Endodermal cell (in vitro differentiated cells): ENCODE measurements around the gene ADGRL3. TPM values are rescaled to one million over a fixed set of nuclear protein-coding genes. Genes with fewer than 3 reads are reported as not detected.

ENCODE experiments used
- DNase-seq: peaks from one replicate; pipeline ENCODE4 v3.0.0-alpha.2; 2017
- H3K27ac ChIP-seq: 2 replicates; pipeline ENCODE4 v1.5.1; 2013; ENCODE audit warnings: mild to moderate bottlenecking, low read depth, low read length, moderate library complexity
- H3K27me3 ChIP-seq: 2 replicates; pipeline ENCODE4 v1.6.1; 2013; ENCODE audit warnings: mild to moderate bottlenecking, low read length, moderate library complexity; ENCODE audit not compliant: insufficient read depth, control insufficient read depth, poor library complexity, severe bottlenecking
- H3K36me3 ChIP-seq: 2 replicates; pipeline ENCODE4 v1.7.0; 2013; ENCODE audit warnings: mild to moderate bottlenecking, low read length, moderate library complexity; ENCODE audit not compliant: control insufficient read depth, insufficient read depth
- H3K4me1 ChIP-seq: one replicate; pipeline ENCODE4 v1.7.0; 2013; ENCODE audit warnings: low read length; ENCODE audit not compliant: control insufficient read depth, insufficient read depth
- H3K4me3 ChIP-seq: 2 replicates; pipeline ENCODE4 v1.5.1; 2013; ENCODE audit warnings: mild to moderate bottlenecking, low read length, moderate library complexity
- H3K9ac ChIP-seq: 2 replicates; pipeline ENCODE4 v1.6.1; 2013; ENCODE audit warnings: mild to moderate bottlenecking, low read length, moderate library complexity; ENCODE audit not compliant: poor library complexity, severe bottlenecking; ENCODE audit errors: extremely low read depth
- H3K9me3 ChIP-seq: 2 replicates; pipeline ENCODE4 v1.6.1; 2013; ENCODE audit warnings: mild to moderate bottlenecking, low read length, moderate library complexity; ENCODE audit not compliant: control insufficient read depth
- H3K27ac Mint-ChIP-seq: 2 replicates; pipeline ENCODE4 v1.8.0; 2020; ENCODE audit warnings: mixed read lengths
- H3K27me3 Mint-ChIP-seq: 2 replicates; pipeline ENCODE4 v1.8.0; 2021; ENCODE audit warnings: mild to moderate bottlenecking, mixed read lengths; ENCODE audit not compliant: insufficient read depth
- H3K36me3 Mint-ChIP-seq: 2 replicates; pipeline ENCODE4 v1.8.0; 2020; ENCODE audit warnings: low read depth, mixed read lengths
- H3K4me1 Mint-ChIP-seq: 2 replicates; pipeline ENCODE4 v1.8.0; 2020; ENCODE audit warnings: mixed read lengths
- H3K4me3 Mint-ChIP-seq: 2 replicates; pipeline ENCODE4 v1.8.0; 2020; ENCODE audit warnings: mild to moderate bottlenecking, moderate library complexity, mixed read lengths
- H3K9me3 Mint-ChIP-seq: 2 replicates; pipeline ENCODE4 v1.8.0; 2020; ENCODE audit warnings: mild to moderate bottlenecking, mixed read lengths
- CTCF ChIP-seq: fragments of 200-600 bp; sonication (generic); conservative IDR thresholded peaks from 2 replicates; pipeline ENCODE4 v1.5.0; 2021; ENCODE audit warnings: antibody characterized with exemption, mild to moderate bottlenecking
- WGBS, 2 experiments: methylation state at CpG; one replicate each; pipeline versions ENCODE4 v1.1.5 to v1.1.7; 2013; ENCODE audit warnings: missing lambda C conversion rate in 2 of 2, mixed read lengths in 1 of 2; ENCODE audit not compliant: insufficient coverage in 1 of 2, insufficient read length in 1 of 2; 5-methylcytosine and 5-hydroxymethylcytosine counted together
- total RNA-seq, 2 donors: library from RNA; stranded (reverse); fragmentation: NEBNext Ultra II Directional in 1 of 2; extraction: Animal tissue kit (Norgen Biotek cat#: 25700) in 1 of 2; gene quantifications; 2 replicates in 1 of 2; 3 replicates in 1 of 2; pipeline ENCODE4 v1.2.1, GENCODE V29; 2021

ADGRL3 gene
- total RNA-seq, 2 donors from 2014 or later: 9.9 to 10.3 TPM

GRCh38 chr4:61437923-61438322 lies 237.8 kb downstream of the ADGRL3 start:
- no peak for TF ChIP-seq CTCF
- Mint-ChIP-seq H3K4me1 (no peaks in the 10 kb centered on the region), H3K9me3 (no peaks in the 10 kb centered on the region), H3K36me3 (no peaks in the 10 kb centered on the region), H3K27me3 (no peaks in the 10 kb centered on the region), H3K27ac (no peak overlapping the region), H3K4me3 (no peak overlapping the region)
- no peaks in the 10 kb centered on the region for H3K9me3 ChIP-seq
- DNase-seq: no peak
- H3K4me1 ChIP-seq: no peaks in the 10 kb centered on the region
- H3K27me3 ChIP-seq: no peaks in the 10 kb centered on the region
- H3K36me3 ChIP-seq: no peaks in the 10 kb centered on the region
- H3K27ac ChIP-seq: no peak overlapping the region
- H3K9ac ChIP-seq: no peak overlapping the region
- no peak overlapping the region for H3K4me3 ChIP-seq

- H3K9me3 Mint-ChIP-seq: no peaks in the 10 kb centered on the region
- H3K9me3 ChIP-seq: no peaks in the 10 kb centered on the region
- H3K4me1 ChIP-seq: no peaks in the 10 kb centered on the region
- no peaks in the 10 kb centered on the region for H3K27me3 ChIP-seq
- 93 to 94% methylated on average over 4 of the region's 4 CpGs for WGBS, 2 experiments
- H3K27me3 Mint-ChIP-seq: no peaks in the 10 kb centered on the region
- H3K27ac Mint-ChIP-seq: no peak overlapping the region
- H3K27ac ChIP-seq: no peak overlapping the region
- no peak for TF ChIP-seq CTCF
- H3K4me3 Mint-ChIP-seq: no peak overlapping the region
- no peak for DNase-seq
- H3K36me3 Mint-ChIP-seq: no peaks in the 10 kb centered on the region
- no peak overlapping the region for H3K9ac ChIP-seq
- no peaks in the 10 kb centered on the region for H3K4me1 Mint-ChIP-seq
- H3K4me3 ChIP-seq: no peak overlapping the region
- no peaks in the 10 kb centered on the region for H3K36me3 ChIP-seq
Measured at GRCh38 chr4:61440321-61440720, 240.2 kb downstream of the ADGRL3 start.

GRCh38 chr4:61442936-61443335 lies 242.8 kb downstream of the ADGRL3 start:
- Mint-ChIP-seq H3K9me3 (no peaks in the 10 kb centered on the region), H3K4me1 (no peaks in the 10 kb centered on the region), H3K4me3 (no peak overlapping the region), H3K27me3 (no peaks in the 10 kb centered on the region), H3K36me3 (no peaks in the 10 kb centered on the region), H3K27ac (no peak overlapping the region)
- DNase-seq: no peak
- no peak overlapping the region for H3K4me3 ChIP-seq
- TF ChIP-seq CTCF: no peak
- no peaks in the 10 kb centered on the region for H3K27me3 ChIP-seq
- 90 to 100% methylated on average over 1 to 2 of the region's 2 CpGs for WGBS, 2 experiments
- no peak overlapping the region for H3K27ac ChIP-seq
- H3K4me1 ChIP-seq: peaks cover under 1% of the 10 kb centered on the region
- no peaks in the 10 kb centered on the region for H3K9me3 ChIP-seq
- no peaks in the 10 kb centered on the region for H3K36me3 ChIP-seq
- no peak overlapping the region for H3K9ac ChIP-seq
